Ecto neural progenitor cell (in vitro differentiated cells): ENCODE data around the gene GCNT1.
"Not testable (repeated sequence)": the region's sequence is repeated elsewhere in the genome, so short reads cannot be mapped to it uniquely, and the experiment has no call there.

Source experiments
- DNase-seq: peaks from one replicate; pipeline ENCODE4 v3.0.0-alpha.2; 2018; ENCODE audit warnings: low spot score

GCNT1 gene

DNA sequence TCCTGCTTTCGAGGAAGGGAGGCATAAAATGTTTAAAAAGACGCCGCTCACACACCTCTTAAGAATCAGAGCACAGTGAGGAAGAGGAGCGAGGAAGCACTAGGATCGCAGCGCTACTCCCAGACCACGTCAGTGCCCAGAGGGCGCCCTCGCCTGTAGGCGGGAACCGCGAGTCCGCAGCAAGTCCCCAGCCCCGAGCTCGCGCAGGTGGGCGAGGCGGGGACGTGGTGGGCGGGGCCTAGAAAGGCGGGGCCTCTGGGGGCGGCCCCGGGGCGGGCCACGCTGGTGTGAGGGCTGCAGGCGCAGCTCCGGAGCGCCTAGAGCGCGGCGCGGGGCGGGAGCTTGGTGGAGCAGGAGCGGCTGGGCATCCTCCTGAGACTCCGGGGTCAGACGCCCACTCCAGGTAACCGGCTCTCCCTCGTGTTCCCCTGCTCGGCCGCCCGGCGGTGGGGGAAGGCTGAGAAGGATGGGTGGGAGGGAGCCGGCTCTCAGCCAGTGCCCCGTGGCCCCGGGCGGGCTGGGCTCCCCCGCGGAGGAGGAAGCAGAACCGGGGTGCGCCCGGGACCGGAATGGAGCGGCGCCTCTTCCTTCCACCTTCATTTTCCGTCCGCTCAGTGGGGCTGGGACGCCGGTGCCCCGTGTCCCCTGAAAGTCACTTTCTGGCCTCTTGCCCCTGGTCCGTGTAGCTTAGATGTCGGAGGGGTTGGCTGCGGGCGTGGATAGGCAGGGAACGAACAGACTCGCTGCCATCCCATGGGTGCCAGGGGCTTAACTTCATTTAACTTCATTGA is at the start of gene GCNT1:
Gene GCNT1 (plus strand): TSS at position 280 of the 791 bp plus-strand sequence. CDS start 43,200 bp downstream, outside the sequence.
- DNase-seq: peak; percentile 96

- DNase-seq: no peak
Measured at GRCh38 chr9:76412638-76413037, 46.3 kb upstream of the GCNT1 start.

GRCh38 chr9:76413658-76414057 is 45.3 kb upstream of the GCNT1 start:
- DNase-seq: no peak

- DNase-seq: no peak
Measured at GRCh38 chr9:76414661-76415060, 44.3 kb upstream of the GCNT1 start.

DNA sequence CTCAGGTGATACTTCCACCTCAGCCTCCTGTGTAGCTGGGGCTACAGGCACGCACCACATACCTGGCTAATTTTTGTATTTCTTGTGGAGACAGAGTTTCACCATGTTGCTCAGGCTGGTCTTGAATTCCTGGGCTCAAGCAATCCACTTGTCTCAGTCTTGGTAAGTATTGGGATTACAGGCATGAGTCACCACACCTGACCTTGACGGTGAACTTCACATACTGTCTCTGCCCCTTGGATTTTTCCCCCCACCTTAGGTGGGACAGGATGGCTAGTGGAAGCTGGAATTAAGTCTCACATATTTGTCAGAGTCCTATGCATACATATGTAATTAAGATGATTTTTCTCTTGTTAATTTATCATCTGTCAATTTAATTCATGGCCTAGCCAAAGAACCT is 43.8 kb upstream of the GCNT1 start:
- DNase-seq: no peak

DNA sequence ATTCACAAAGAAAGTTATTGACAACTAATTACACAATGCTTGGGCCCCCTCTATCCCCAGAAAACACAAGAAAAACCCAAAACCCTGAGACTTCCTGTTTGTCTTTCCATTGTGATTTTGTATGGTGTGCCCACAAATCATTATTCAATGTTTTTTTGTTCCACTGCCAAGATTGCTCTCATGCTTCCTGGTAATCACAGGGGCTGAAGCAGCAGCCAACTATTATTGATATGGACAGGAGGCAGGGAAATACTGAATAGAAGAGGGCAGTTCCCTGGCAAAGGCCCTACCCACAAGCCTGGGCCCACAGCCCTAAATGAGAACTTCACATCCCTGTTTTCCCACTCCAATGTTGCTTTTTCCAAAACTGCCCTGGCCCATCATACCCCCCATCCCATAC is 43.3 kb upstream of the GCNT1 start:
- DNase-seq: no peak

DNA sequence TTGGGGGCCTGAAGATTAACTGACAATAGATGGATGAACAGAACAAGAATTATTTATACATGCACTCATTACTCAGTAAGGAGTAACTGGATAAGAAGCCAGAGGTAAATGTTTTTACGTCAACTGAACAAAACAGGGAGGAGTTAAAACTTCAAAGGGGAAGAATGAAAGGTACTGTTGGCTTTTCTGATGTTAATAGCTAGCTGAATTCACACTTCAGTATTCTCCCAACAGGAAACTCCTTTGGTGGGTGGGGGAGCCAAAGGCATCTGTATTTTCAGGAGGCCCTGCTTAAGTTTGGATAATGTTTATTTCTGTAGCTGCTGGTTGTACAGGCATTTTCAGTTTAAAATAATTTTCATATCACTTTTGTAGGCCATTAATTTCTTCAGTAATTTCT is 41.6 kb upstream of the GCNT1 start:
- DNase-seq: no peak

DNA sequence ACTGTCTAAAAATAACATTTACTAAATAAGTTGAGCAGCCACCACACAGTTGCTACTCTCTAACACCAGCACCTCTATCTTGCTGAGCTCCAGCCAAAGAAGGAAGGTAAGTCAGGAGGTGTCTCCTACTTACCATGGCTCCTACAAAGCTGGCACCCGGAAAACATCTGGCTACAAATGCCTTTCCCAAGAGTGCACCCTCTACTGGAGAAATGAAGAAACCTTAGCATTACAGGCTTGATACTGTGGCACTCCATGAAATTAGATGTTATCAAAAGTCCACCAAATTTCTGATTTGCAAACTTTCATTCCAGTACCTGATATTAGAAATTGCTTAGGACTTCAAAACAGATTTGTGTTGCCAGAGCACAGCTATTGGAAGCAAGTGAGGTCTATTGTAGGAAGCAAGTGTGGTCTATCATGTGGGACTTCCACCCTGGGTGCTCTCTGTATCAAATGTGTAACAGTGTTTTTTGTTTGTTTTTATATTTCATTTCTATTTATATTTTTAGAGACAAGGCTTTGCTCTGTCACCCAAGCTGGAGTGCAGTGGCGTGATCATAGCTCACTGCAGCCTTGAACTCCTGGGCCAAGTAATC is 39.1 kb upstream of the GCNT1 start:
- DNase-seq: no peak

DNA sequence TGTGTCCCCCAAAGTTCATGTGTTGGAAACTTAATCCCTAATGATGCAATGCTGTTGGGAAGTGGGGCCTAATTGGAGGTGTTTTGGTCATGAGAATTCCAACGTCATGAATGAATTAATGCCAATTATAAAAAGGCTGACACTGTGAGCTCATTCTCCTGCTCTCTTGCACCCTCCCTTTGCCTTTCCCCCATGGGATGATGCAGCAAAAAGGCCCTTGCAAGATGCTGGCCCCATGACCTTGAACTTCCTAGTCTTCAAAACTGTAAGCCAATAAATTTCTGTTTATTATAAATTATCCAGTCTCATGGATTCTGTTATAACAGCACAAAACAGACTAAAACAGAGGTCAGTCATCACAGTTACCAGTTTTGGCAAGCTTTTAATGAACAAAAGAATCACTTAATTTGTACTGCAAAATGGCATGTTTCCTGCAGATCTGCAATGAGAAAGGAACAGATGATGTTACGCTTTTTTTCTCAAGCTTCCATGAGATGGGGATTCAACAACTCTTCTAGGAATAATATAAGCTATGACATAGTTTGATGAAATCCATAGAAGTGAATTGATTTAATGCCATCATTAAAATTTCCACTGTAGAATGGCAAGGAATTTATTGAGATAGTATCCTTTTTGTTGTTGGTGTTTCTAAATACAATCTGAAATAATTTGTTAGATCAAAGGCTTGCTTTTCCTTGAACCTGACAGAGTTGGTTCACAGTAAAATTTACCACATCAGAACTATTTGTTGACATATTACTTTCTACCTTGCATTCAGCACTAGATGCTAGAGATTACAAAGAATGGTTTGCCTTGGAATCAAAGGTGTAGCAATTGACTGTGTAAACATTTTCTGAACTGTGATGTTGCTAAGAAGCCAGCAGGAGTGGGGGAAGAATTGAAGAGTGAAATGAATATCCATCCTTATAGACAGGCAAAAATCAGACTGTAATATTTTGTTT is 35.5 kb upstream of the GCNT1 start:
- DNase-seq: no peak

DNA sequence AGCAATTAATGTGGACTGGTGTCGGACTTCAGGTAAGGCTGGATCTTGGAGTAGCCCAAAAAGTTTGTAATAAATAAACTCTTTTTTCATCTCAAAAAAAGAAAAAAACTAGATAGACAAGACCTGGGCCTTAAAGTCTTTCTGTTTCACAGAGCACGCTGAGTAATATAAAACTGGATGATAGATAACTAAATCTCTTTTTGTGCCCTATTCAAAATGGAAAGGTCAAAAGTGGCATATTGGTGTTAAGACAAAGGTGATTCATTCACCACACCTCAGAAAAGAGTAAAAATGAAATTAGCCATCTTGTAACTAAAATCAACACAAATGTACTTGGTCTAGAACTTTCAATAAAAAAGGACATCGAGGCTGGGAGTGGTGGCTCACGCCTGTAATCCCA is 34.5 kb upstream of the GCNT1 start:
- DNase-seq: no peak

- DNase-seq: no peak
Measured at GRCh38 chr9:76425677-76426453, 33.1 kb upstream of the GCNT1 start.

DNA sequence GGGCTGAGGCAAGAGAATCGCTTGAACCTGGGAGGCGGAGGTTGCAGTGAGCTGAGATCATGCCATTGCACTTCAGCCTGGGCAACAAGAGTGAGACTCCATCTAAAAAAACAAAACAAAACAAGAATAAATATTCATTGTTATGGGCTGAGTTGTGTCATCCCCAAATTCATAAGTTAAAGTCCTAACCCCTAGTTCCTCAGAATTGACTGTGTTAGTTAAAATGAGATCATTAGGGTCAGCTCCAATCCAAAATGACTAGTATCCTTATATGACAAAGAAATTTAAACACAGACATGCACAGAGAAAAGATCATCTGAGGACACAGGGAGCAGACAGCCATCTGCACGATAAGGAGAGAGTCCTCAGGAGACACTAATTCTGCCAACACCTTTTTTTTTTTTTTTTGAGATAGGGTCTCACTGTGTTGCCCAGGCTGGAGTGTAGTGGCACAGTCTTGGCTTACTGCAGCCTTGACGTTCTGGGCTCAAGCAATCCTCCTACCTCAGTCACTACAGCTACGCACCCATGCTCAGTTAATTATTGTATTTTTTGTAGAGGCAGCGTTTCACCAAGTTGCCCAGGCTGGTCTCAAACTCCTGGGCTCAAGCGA is 32.1 kb upstream of the GCNT1 start:
- no peak for DNase-seq

- DNase-seq: peak; percentile 48
Measured at GRCh38 chr9:76431601-76432000, 27.4 kb upstream of the GCNT1 start.

DNA sequence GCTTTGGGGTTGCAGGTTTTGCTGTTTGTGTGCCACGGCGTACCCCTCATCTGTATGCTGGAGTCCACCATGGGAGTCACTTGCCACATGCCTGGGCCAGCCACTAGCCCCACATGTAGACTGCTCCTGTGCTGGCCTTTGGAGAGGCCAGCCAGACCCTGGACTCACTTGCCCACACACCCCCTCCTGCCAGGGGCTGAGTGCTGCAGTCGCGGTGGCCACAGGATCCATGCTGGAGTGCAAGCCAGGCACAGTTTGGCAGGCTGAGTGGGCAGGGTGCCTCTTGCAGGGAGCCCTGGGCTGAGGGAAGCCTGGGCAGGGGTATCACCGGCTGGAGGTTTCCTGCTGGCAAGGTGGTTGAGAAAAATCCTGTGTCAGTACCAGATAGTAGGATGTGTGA is 25.6 kb upstream of the GCNT1 start:
- no peak for DNase-seq

DNA sequence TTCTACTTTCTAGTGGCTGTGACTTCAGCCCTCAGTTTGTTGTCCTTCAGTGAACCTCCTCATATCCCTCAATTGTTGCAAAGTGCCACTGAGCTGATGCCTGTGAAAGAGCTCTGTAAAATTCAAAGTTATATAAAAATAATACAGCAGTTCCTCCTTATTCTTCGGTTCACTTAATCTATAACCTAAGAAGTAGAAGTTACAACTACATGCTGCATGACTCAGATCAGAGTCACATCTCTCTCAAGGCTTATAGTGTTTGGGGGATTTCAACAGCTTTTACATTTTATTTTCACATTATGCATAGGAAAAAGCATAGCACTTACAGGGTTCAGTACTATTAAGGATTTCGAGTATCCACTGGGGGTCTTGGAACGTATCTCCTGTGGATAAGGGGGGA is 25.1 kb upstream of the GCNT1 start:
- DNase-seq: no peak

DNA sequence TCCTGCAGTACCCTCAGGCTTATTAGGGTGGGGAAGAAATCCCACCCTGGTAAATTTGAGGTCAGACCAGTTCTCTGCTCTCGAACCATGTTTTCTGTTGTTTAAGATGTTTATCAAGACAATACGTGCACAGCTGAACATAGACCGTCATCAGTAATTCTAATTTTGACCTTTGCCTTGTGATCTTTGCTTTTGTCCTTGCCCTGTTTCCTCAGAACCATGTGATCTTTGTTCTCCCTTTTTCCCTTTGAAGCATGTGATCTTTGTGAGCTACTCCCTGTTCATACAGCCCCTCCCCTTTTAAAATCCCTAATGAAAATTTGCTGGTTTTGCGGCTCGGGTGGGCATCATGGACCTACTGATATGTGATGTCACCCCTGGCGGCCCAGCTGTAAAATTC is 24.1 kb upstream of the GCNT1 start:
- not testable (repeated sequence) for DNase-seq

- not testable (repeated sequence) for DNase-seq
Measured at GRCh38 chr9:76437017-76437699, 21.8 kb upstream of the GCNT1 start.

- DNase-seq: no peak
Measured at GRCh38 chr9:76438841-76439588, 20.0 kb upstream of the GCNT1 start.

DNA sequence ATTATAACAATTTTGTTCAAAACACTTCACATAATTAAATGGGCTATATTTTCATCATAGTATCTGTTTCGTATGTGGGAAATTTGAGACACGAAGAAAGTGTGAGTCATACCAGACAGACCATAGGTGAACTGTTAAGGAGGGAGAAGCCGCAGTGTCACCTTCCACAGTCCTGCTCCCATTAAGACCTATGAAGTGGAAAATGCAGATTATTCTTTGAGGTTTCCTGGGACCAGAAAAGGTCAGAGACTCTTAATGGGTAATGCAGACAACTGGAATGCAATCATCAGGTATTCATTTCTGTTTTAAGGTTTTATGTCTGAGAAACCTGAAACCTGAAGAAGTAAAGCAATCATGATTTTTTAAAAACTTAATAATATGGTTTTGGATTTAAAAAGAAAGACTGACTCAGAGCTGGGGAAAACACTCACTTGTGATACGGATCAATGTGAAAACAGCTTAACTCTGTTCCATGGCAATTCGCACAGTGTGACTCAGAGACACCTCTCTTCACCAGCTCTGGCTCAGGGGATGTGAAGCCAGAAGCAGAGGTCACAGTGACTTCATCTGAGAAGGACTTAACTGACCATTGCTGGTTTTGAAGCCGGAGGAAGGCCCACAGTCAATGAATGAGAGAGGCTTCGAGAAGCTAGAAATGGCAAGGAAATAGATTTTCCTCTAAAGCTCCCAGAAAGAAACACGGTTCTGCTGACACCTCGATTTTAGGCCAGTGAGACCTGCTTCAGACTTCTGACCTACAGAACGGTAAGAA is 17.2 kb upstream of the GCNT1 start:
- no peak for DNase-seq
